ENCODE measurements around the gene PKIB.

DNA sequence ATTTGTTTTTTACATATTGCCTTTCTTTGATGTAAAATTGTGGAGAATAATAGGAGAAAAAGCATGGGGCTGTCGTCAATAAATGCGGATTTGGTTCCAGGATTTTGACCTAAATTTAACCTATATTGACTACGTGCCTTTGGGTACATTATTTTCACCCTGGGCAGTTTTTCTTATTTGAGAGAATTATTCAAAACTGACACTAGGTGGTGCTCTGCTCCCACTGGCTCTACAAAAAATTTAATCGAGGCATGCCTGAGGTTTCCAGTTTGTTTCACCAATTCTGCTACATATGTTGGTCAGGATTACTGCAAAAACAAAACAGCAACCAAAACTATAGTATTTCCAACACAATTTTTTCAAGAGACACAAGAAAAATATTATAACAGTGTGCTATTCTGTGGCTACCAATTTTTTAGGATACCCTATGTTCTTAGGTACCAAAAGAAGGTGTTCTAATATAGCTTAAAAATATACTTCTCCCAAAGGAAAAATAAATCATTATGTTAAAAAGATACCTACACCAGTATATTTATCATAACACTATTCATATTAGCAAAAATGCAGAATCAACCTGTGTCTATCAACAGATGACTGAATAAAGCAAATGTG, 120.7 kb downstream of the PKIB start:
- TF ChIP-seq, protein P1, sequence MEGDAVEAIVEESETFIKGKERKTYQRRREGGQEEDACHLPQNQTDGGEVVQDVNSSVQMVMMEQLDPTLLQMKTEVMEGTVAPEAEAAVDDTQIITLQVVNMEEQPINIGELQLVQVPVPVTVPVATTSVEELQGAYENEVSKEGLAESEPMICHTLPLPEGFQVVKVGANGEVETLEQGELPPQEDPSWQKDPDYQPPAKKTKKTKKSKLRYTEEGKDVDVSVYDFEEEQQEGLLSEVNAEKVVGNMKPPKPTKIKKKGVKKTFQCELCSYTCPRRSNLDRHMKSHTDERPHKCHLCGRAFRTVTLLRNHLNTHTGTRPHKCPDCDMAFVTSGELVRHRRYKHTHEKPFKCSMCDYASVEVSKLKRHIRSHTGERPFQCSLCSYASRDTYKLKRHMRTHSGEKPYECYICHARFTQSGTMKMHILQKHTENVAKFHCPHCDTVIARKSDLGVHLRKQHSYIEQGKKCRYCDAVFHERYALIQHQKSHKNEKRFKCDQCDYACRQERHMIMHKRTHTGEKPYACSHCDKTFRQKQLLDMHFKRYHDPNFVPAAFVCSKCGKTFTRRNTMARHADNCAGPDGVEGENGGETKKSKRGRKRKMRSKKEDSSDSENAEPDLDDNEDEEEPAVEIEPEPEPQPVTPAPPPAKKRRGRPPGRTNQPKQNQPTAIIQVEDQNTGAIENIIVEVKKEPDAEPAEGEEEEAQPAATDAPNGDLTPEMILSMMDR (IDR thresholded peaks at IDR 0.05) = peak; percentile 28 to 87 (median 74)
- TF ChIP-seq POLR2A (IDR thresholded peaks at IDR 0.05) = no peak

Data from Peyer's patch (tissue), 4 donors.